NT2/D1 (cell line): ENCODE results near the gene DOLPP1.

Experiments
- DNase-seq: peaks from one replicate; pipeline ENCODE4 v3.0.0-alpha.2; 2011; ENCODE audit warnings: low read depth, low spot score
- H3K27me3 ChIP-seq: 2 replicates; pipeline ENCODE4 v1.6.0; 2011; ENCODE audit warnings: mild to moderate bottlenecking; ENCODE audit not compliant: insufficient read length, insufficient read depth
- H3K36me3 ChIP-seq: 2 replicates; pipeline ENCODE4 v1.6.1; 2011; ENCODE audit warnings: mild to moderate bottlenecking, low read length, mixed read lengths; ENCODE audit not compliant: insufficient read depth, insufficient read length
- H3K4me1 ChIP-seq: 2 replicates; pipeline ENCODE4 v1.5.1; 2011; ENCODE audit not compliant: insufficient read depth, insufficient read length
- H3K4me3 ChIP-seq: 2 replicates; pipeline ENCODE4 v1.5.1; 2011; ENCODE audit warnings: low read depth; ENCODE audit not compliant: insufficient read length
- H3K9ac ChIP-seq: 2 replicates; pipeline ENCODE4 v1.6.0; 2011; ENCODE audit warnings: low read depth; ENCODE audit not compliant: insufficient read length
- H3K9me3 ChIP-seq: 2 replicates; pipeline ENCODE4 v1.5.1; 2011; ENCODE audit warnings: mild to moderate bottlenecking, low read length; ENCODE audit not compliant: insufficient read depth
- SUZ12 ChIP-seq: IDR thresholded peaks from 2 replicates; pipeline ENCODE4 v1.6.1; 2011; ENCODE audit not compliant: insufficient read length, insufficient read depth; ENCODE audit errors: extremely low read depth
- YY1 ChIP-seq: IDR thresholded peaks from 2 replicates; pipeline ENCODE4 v1.6.1; 2011; ENCODE audit not compliant: insufficient read length, insufficient read depth
- ZNF274 ChIP-seq: IDR thresholded peaks from 2 replicates; pipeline ENCODE4 v1.6.1; 2011; ENCODE audit warnings: mild to moderate bottlenecking, low read depth, low read length

Gene DOLPP1

GRCh38 chr9:129131300-129132145, 50.6 kb downstream of the DOLPP1 start:
- no peaks in the 10 kb centered on the region for H3K27me3 ChIP-seq
- peaks cover 20% of the 10 kb centered on the region for H3K4me1 ChIP-seq
- TF ChIP-seq SUZ12: no peak
- TF ChIP-seq ZNF274: no peak
- TF ChIP-seq YY1: no peak
- H3K4me3 ChIP-seq: no peak overlapping the region
- H3K9ac ChIP-seq: peak overlapping the region; percentile 46
- peaks cover 78% of the 10 kb centered on the region for H3K36me3 ChIP-seq
- DNase-seq: peak; percentile 55
- no peaks in the 10 kb centered on the region for H3K9me3 ChIP-seq

- Histone ChIP-seq H3K9ac (no peak overlapping the region), H3K9me3 (no peaks in the 10 kb centered on the region), H3K27me3 (no peaks in the 10 kb centered on the region), H3K36me3 (peaks cover 86% of the 10 kb centered on the region), H3K4me3 (no peak overlapping the region), H3K4me1 (peaks cover 8% of the 10 kb centered on the region)
- no peak for DNase-seq
- TF ChIP-seq YY1: no peak
- no peak for TF ChIP-seq ZNF274
- no peak for TF ChIP-seq SUZ12
Measured at GRCh38 chr9:129133082-129133481, 52.2 kb downstream of the DOLPP1 start.

GRCh38 chr9:129135476-129135875, 54.6 kb downstream of the DOLPP1 start:
- Histone ChIP-seq H3K9ac (no peak overlapping the region), H3K27me3 (no peaks in the 10 kb centered on the region), H3K4me3 (no peak overlapping the region), H3K4me1 (peaks cover 15% of the 10 kb centered on the region), H3K9me3 (no peaks in the 10 kb centered on the region), H3K36me3 (peaks cover 77% of the 10 kb centered on the region)
- TF ChIP-seq YY1: no peak
- no peak for TF ChIP-seq ZNF274
- no peak for TF ChIP-seq SUZ12
- DNase-seq: no peak

GRCh38 chr9:129136446-129137035, 55.6 kb downstream of the DOLPP1 start:
- DNase-seq: no peak
- Histone ChIP-seq H3K27me3 (no peaks in the 10 kb centered on the region), H3K36me3 (peaks cover 69% of the 10 kb centered on the region), H3K4me1 (peaks cover 19% of the 10 kb centered on the region), H3K4me3 (no peak overlapping the region), H3K9ac (peak overlapping the region; percentile 34), H3K9me3 (no peaks in the 10 kb centered on the region)
- TF ChIP-seq SUZ12 (no peak), ZNF274 (no peak), YY1 (no peak)

GRCh38 chr9:129137292-129138143, 56.6 kb downstream of the DOLPP1 start:
- Histone ChIP-seq H3K9me3 (no peaks in the 10 kb centered on the region), H3K4me1 (peaks cover 21% of the 10 kb centered on the region), H3K36me3 (peaks cover 68% of the 10 kb centered on the region), H3K27me3 (no peaks in the 10 kb centered on the region), H3K4me3 (no peak overlapping the region), H3K9ac (peak overlapping the region; percentile 51)
- TF ChIP-seq YY1: no peak
- TF ChIP-seq ZNF274: no peak
- TF ChIP-seq SUZ12: no peak
- no peak for DNase-seq

- H3K9me3 ChIP-seq: no peaks in the 10 kb centered on the region
- no peak overlapping the region for H3K4me3 ChIP-seq
- H3K27me3 ChIP-seq: no peaks in the 10 kb centered on the region
- H3K9ac ChIP-seq: peak overlapping the region; percentile 51
- H3K36me3 ChIP-seq: peaks cover 69% of the 10 kb centered on the region
- TF ChIP-seq SUZ12 (no peak), ZNF274 (no peak), YY1 (no peak)
- DNase-seq: no peak
- H3K4me1 ChIP-seq: peaks cover 22% of the 10 kb centered on the region
Measured at GRCh38 chr9:129138144-129138462, 57.2 kb downstream of the DOLPP1 start.
